IPS-NIHi7 (cell line): Measurements from ENCODE around the gene POLR1D.

Experiments
- DNase-seq: peaks from one replicate; pipeline ENCODE4 v3.0.0; 2012; ENCODE audit warnings: mixed read lengths; ENCODE audit errors: extremely low spot score

POLR1D gene

GRCh38 chr13:27638521-27638920, 16.8 kb downstream of the POLR1D start:
- no peak for DNase-seq

- no peak for DNase-seq
Observed at GRCh38 chr13:27639186-27639585, 17.5 kb downstream of the POLR1D start.

GRCh38 chr13:27641711-27642502, 20.2 kb downstream of the POLR1D start:
- DNase-seq: no peak

- DNase-seq: no peak
Observed at GRCh38 chr13:27643334-27644132, 21.8 kb downstream of the POLR1D start.

GRCh38 chr13:27644302-27644701, 22.6 kb downstream of the POLR1D start:
- DNase-seq: no peak

- no peak for DNase-seq
Observed at GRCh38 chr13:27650312-27650711, 28.6 kb downstream of the POLR1D start.

- DNase-seq: no peak
Observed at GRCh38 chr13:27654059-27654458, 32.4 kb downstream of the POLR1D start.

- no peak for DNase-seq
Observed at GRCh38 chr13:27654816-27655215, 33.1 kb downstream of the POLR1D start.

- no peak for DNase-seq
Observed at GRCh38 chr13:27657724-27658123, 36.0 kb downstream of the POLR1D start.

- no peak for DNase-seq
Observed at GRCh38 chr13:27658546-27658945, 36.9 kb downstream of the POLR1D start.

GRCh38 chr13:27659145-27659865, 37.6 kb downstream of the POLR1D start:
- no peak for DNase-seq

- DNase-seq: no peak
Observed at GRCh38 chr13:27660511-27660910, 38.8 kb downstream of the POLR1D start.

- no peak for DNase-seq
Observed at GRCh38 chr13:27661017-27661416, 39.3 kb downstream of the POLR1D start.

- DNase-seq: no peak
Observed at GRCh38 chr13:27662738-27663470, 41.2 kb downstream of the POLR1D start.

GRCh38 chr13:27663947-27664346, 42.3 kb downstream of the POLR1D start:
- peak; percentile 24 for DNase-seq

GRCh38 chr13:27665333-27665732, 43.6 kb downstream of the POLR1D start:
- DNase-seq: peak; percentile 34

GRCh38 chr13:27665761-27666160, 44.1 kb downstream of the POLR1D start:
- DNase-seq: no peak

- no peak for DNase-seq
Observed at GRCh38 chr13:27666951-27667350, 45.3 kb downstream of the POLR1D start.

GRCh38 chr13:27667946-27668345, 46.3 kb downstream of the POLR1D start:
- DNase-seq: no peak

GRCh38 chr13:27670861-27671260, 49.2 kb downstream of the POLR1D start:
- DNase-seq: no peak

GRCh38 chr13:27672025-27672424, 50.3 kb downstream of the POLR1D start:
- no peak for DNase-seq
